HEK293 (cell line): Measurements from ENCODE around the gene PRCP.
A peak's percentile ranks its signal among the peaks of the same experiment; 100 is the strongest.

ENCODE experiments used
- BCL11B ChIP-seq: fragments of 450-650 bp; formaldehyde crosslinking; IDR thresholded peaks from 2 replicates; pipeline ENCODE4 v1.5.1; 2016; ENCODE audit warnings: low read depth, missing biosample characterization, missing genetic modification characterization
- FEZF1 ChIP-seq: fragments of 450-650 bp; formaldehyde crosslinking; IDR thresholded peaks from 2 replicates; pipeline ENCODE4 v1.5.1; 2016; ENCODE audit warnings: missing biosample characterization, missing genetic modification characterization
- GFI1B ChIP-seq: fragments of 450-650 bp; formaldehyde crosslinking; IDR thresholded peaks from 2 replicates; pipeline ENCODE4 v1.5.1; 2016; ENCODE audit warnings: missing biosample characterization, missing genetic modification characterization
- GLIS1 ChIP-seq: fragments of 450-650 bp; formaldehyde crosslinking; IDR thresholded peaks from 2 replicates; pipeline ENCODE4 v1.5.1; 2016; ENCODE audit warnings: missing biosample characterization, missing genetic modification characterization
- KLF10 ChIP-seq: fragments of 450-650 bp; IDR thresholded peaks from 2 replicates; pipeline ENCODE4 v1.5.1; 2018; ENCODE audit warnings: missing biosample characterization, mild to moderate bottlenecking, missing genetic modification characterization
- KLF9 ChIP-seq: fragments of 450-650 bp; formaldehyde crosslinking; IDR thresholded peaks from 2 replicates; pipeline ENCODE4 v1.5.1; 2016; ENCODE audit warnings: missing biosample characterization, missing genetic modification characterization, low read depth
- SALL2 ChIP-seq: fragments of 450-650 bp; formaldehyde crosslinking; IDR thresholded peaks from 2 replicates; pipeline ENCODE4 v1.5.0; 2017; ENCODE audit warnings: missing biosample characterization, mild to moderate bottlenecking, missing genetic modification characterization, borderline replicate concordance
- TRIM28 ChIP-seq: IDR thresholded peaks from 2 replicates; pipeline ENCODE4 v1.6.1; 2011; ENCODE audit warnings: low read length, control low read depth, borderline replicate concordance
- WT1 ChIP-seq: fragments of 450-650 bp; formaldehyde crosslinking; IDR thresholded peaks from 2 replicates; pipeline ENCODE4 v1.5.1; 2016; ENCODE audit warnings: missing biosample characterization, missing genetic modification characterization
- ZNF140 ChIP-seq: fragments of 450-650 bp; formaldehyde crosslinking; IDR thresholded peaks from 2 replicates; pipeline ENCODE4 v1.5.1; 2016; ENCODE audit warnings: missing biosample characterization, missing genetic modification characterization
- ZNF146 ChIP-seq: fragments of 450-650 bp; formaldehyde crosslinking; IDR thresholded peaks from 2 replicates; pipeline ENCODE4 v1.5.1; 2016; ENCODE audit warnings: missing biosample characterization, missing genetic modification characterization
- ZNF174 ChIP-seq: fragments of 450-650 bp; formaldehyde crosslinking; IDR thresholded peaks from 2 replicates; pipeline ENCODE4 v1.5.0; 2017; ENCODE audit warnings: missing biosample characterization, mild to moderate bottlenecking, missing genetic modification characterization
- ZNF266 ChIP-seq: fragments of 450-650 bp; formaldehyde crosslinking; IDR thresholded peaks from 2 replicates; pipeline ENCODE4 v1.5.1; 2016; ENCODE audit warnings: missing biosample characterization, missing genetic modification characterization, low read depth
- ZNF302 ChIP-seq: fragments of 450-650 bp; formaldehyde crosslinking; IDR thresholded peaks from 2 replicates; pipeline ENCODE4 v1.5.1; 2016; ENCODE audit warnings: missing biosample characterization, missing genetic modification characterization, low read depth
- ZNF335 ChIP-seq: fragments of 450-650 bp; formaldehyde crosslinking; conservative IDR thresholded peaks from 2 replicates; pipeline ENCODE4 v1.5.1; 2016; ENCODE audit warnings: missing biosample characterization, missing genetic modification characterization
- ZNF354C ChIP-seq: fragments of 450-650 bp; formaldehyde crosslinking; IDR thresholded peaks from 2 replicates; pipeline ENCODE4 v1.5.1; 2016; ENCODE audit warnings: missing biosample characterization, missing genetic modification characterization, low read depth, borderline replicate concordance
- ZNF391 ChIP-seq: fragments of 450-650 bp; formaldehyde crosslinking; IDR thresholded peaks from 2 replicates; pipeline ENCODE4 v1.5.1; 2016; ENCODE audit warnings: low read depth, missing biosample characterization, missing genetic modification characterization, borderline replicate concordance
- ZNF501 ChIP-seq: fragments of 450-650 bp; formaldehyde crosslinking; IDR thresholded peaks from 2 replicates; pipeline ENCODE4 v1.5.1; 2016; ENCODE audit warnings: missing biosample characterization, missing genetic modification characterization
- ZNF510 ChIP-seq: fragments of 450-650 bp; formaldehyde crosslinking; IDR thresholded peaks from 2 replicates; pipeline ENCODE4 v1.5.1; 2018; ENCODE audit warnings: mild to moderate bottlenecking, missing genetic modification characterization, missing biosample characterization; ENCODE audit not compliant: insufficient replicate concordance
- ZNF514 ChIP-seq: fragments of 450-650 bp; formaldehyde crosslinking; IDR thresholded peaks from 2 replicates; pipeline ENCODE4 v1.5.1; 2016; ENCODE audit warnings: missing biosample characterization, missing genetic modification characterization
- ZNF529 ChIP-seq: fragments of 450-650 bp; formaldehyde crosslinking; IDR thresholded peaks from 2 replicates; pipeline ENCODE4 v1.5.1; 2017; ENCODE audit warnings: missing genetic modification characterization, missing biosample characterization; ENCODE audit not compliant: insufficient replicate concordance
- ZNF530 ChIP-seq: fragments of 450-650 bp; formaldehyde crosslinking; IDR thresholded peaks from 2 replicates; pipeline ENCODE4 v1.5.1; 2016; ENCODE audit warnings: low read depth, missing biosample characterization, missing genetic modification characterization
- ZNF555 ChIP-seq: fragments of 450-650 bp; formaldehyde crosslinking; conservative IDR thresholded peaks from 2 replicates; pipeline ENCODE4 v1.5.1; 2017; ENCODE audit warnings: missing biosample characterization, mild to moderate bottlenecking, missing genetic modification characterization, inconsistent platforms
- ZNF560 ChIP-seq: fragments of 450-650 bp; formaldehyde crosslinking; IDR thresholded peaks from 2 replicates; pipeline ENCODE4 v1.5.1; 2017; ENCODE audit warnings: missing biosample characterization, missing genetic modification characterization, borderline replicate concordance
- ZNF610 ChIP-seq: fragments of 450-650 bp; formaldehyde crosslinking; IDR thresholded peaks from 2 replicates; pipeline ENCODE4 v1.5.1; 2016; ENCODE audit warnings: missing biosample characterization, missing genetic modification characterization, borderline replicate concordance
- ZNF664 ChIP-seq: fragments of 450-650 bp; formaldehyde crosslinking; IDR thresholded peaks from 2 replicates; pipeline ENCODE4 v1.5.1; 2016; ENCODE audit warnings: missing biosample characterization, missing genetic modification characterization
- ZNF677 ChIP-seq: fragments of 450-650 bp; IDR thresholded peaks from 2 replicates; pipeline ENCODE4 v1.5.0; 2018; ENCODE audit warnings: missing biosample characterization, mild to moderate bottlenecking, missing genetic modification characterization, moderate library complexity
- ZSCAN16 ChIP-seq: fragments of 450-650 bp; formaldehyde crosslinking; IDR thresholded peaks from 2 replicates; pipeline ENCODE4 v1.5.1; 2016; ENCODE audit warnings: missing biosample characterization, missing genetic modification characterization
- TF ChIP-seq, protein P1 (sequence below): fragments of 450-650 bp; formaldehyde crosslinking; IDR thresholded peaks from 2 replicates; pipeline ENCODE4 v1.5.1; 2016; ENCODE audit warnings: missing biosample characterization, missing genetic modification characterization
- TF ChIP-seq, protein P2 (sequence below): fragments of 450-650 bp; formaldehyde crosslinking; IDR thresholded peaks from 2 replicates; pipeline ENCODE4 v1.5.1; 2017; ENCODE audit warnings: missing biosample characterization, missing genetic modification characterization
- TF ChIP-seq, protein P3 (sequence below): fragments of 450-650 bp; formaldehyde crosslinking; IDR thresholded peaks from 2 replicates; pipeline ENCODE4 v1.5.1; 2016; ENCODE audit warnings: missing biosample characterization, missing genetic modification characterization
- TF ChIP-seq, protein P4 (sequence below): fragments of 450-650 bp; formaldehyde crosslinking; IDR thresholded peaks from 2 replicates; pipeline ENCODE4 v1.5.1; 2017; ENCODE audit warnings: missing biosample characterization, missing genetic modification characterization

Gene PRCP

DNA sequence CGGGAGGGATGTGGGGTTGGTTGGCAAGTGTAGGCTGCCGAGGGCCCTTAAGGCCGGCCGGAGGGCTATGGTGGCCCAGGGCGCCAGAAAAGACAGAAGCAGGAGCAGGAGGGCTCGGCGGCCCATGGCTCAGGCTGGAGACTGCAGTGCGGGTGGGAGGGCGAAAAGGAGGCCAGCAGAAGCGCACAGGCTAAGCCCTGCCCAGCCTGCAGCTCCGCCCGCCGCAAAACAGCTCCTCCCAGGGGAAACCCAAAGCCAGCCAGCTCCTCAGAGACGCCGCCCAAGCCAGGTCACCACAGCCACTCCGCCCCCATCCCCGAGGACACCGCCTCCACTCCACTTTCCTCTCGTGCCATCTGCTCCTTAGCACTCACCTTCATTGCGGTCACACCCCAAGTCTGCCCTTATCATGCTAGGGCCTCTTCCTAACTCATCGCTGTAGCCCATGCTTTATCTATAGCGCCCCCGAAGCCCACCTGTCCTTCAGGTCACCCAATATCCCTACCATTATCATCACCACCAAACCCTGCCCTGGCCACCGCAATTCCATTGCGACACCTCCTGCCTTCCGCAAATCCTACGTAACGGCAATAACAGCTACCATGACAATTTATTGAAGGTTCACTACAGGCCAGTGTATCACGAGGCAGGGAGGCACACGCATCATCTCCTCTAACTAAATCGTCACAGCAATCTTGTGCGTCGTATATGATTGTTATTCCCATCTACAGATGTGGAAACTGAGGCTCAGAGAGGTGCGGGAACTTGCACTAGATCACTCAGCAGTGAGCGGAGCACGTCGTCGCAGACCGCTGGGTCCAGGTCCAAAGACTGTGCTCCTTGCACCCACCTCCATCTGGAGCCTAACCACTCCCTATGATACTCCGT, at the start of gene PRCP (continued):
- TF ChIP-seq, protein P1, sequence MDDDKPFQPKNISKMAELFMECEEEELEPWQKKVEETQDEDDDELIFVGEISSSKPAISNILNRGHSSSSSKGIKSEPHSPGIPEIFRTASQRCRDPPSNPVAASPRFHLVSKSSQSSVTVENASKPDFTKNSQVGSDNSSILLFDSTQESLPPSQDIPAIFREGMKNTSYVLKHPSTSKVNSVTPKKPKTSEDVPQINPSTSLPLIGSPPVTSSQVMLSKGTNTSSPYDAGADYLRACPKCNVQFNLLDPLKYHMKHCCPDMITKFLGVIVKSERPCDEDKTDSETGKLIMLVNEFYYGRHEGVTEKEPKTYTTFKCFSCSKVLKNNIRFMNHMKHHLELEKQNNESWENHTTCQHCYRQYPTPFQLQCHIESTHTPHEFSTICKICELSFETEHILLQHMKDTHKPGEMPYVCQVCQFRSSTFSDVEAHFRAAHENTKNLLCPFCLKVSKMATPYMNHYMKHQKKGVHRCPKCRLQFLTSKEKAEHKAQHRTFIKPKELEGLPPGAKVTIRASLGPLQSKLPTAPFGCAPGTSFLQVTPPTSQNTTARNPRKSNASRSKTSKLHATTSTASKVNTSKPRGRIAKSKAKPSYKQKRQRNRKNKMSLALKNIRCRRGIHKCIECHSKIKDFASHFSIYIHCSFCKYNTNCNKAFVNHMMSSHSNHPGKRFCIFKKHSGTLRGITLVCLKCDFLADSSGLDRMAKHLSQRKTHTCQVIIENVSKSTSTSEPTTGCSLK (tag by site-specific recombination) = no peak
- no peak for TF ChIP-seq WT1 (tag by site-specific recombination)
- peak; percentile 83 for TF ChIP-seq KLF9 (tag by site-specific recombination)
- TF ChIP-seq ZNF664 (tag by site-specific recombination) = no peak
- TF ChIP-seq GFI1B (tag by site-specific recombination) = no peak
- peak; percentile 63; the same call in 1 of the 2 replicates for TF ChIP-seq ZNF391 (tag by site-specific recombination)
- no peak for TF ChIP-seq ZNF555
- no peak for TF ChIP-seq ZNF514 (tag by site-specific recombination)
- peak; percentile 79; the same call in 1 of the 2 replicates for TF ChIP-seq TRIM28
- no peak; the same call in 1 of the 2 replicates for TF ChIP-seq ZNF610 (tag by site-specific recombination)
- TF ChIP-seq ZNF146 = no peak
- no peak for TF ChIP-seq ZNF266 (tag by site-specific recombination)
- TF ChIP-seq ZNF560 = no peak
- TF ChIP-seq, protein P2, sequence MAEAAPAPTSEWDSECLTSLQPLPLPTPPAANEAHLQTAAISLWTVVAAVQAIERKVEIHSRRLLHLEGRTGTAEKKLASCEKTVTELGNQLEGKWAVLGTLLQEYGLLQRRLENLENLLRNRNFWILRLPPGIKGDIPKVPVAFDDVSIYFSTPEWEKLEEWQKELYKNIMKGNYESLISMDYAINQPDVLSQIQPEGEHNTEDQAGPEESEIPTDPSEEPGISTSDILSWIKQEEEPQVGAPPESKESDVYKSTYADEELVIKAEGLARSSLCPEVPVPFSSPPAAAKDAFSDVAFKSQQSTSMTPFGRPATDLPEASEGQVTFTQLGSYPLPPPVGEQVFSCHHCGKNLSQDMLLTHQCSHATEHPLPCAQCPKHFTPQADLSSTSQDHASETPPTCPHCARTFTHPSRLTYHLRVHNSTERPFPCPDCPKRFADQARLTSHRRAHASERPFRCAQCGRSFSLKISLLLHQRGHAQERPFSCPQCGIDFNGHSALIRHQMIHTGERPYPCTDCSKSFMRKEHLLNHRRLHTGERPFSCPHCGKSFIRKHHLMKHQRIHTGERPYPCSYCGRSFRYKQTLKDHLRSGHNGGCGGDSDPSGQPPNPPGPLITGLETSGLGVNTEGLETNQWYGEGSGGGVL (tag by site-specific recombination) = no peak
- TF ChIP-seq ZNF529 (tag by site-specific recombination) = no peak
- TF ChIP-seq ZNF354C (tag by site-specific recombination) = no peak
- TF ChIP-seq, protein P3, sequence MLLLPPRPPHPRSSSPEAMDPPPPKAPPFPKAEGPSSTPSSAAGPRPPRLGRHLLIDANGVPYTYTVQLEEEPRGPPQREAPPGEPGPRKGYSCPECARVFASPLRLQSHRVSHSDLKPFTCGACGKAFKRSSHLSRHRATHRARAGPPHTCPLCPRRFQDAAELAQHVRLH (tag by site-specific recombination) = no peak
- no peak for TF ChIP-seq SALL2 (tag by site-specific recombination)
- TF ChIP-seq, protein P4, sequence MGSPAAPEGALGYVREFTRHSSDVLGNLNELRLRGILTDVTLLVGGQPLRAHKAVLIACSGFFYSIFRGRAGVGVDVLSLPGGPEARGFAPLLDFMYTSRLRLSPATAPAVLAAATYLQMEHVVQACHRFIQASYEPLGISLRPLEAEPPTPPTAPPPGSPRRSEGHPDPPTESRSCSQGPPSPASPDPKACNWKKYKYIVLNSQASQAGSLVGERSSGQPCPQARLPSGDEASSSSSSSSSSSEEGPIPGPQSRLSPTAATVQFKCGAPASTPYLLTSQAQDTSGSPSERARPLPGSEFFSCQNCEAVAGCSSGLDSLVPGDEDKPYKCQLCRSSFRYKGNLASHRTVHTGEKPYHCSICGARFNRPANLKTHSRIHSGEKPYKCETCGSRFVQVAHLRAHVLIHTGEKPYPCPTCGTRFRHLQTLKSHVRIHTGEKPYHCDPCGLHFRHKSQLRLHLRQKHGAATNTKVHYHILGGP = no peak
- no peak for TF ChIP-seq FEZF1 (tag by site-specific recombination)
- TF ChIP-seq ZNF174 (tag by site-specific recombination) = no peak
- TF ChIP-seq ZSCAN16 (tag by site-specific recombination) = no peak
- TF ChIP-seq ZNF501 (tag by site-specific recombination) = peak; percentile 40; the same call in 1 of the 2 replicates
- no peak for TF ChIP-seq KLF10 (tag by site-specific recombination)
- TF ChIP-seq ZNF302 (tag by site-specific recombination) = no peak
- TF ChIP-seq ZNF335 (tag by site-specific recombination) = peak; percentile 81
- no peak for TF ChIP-seq ZNF510 (tag by site-specific recombination)
- TF ChIP-seq ZNF530 (tag by site-specific recombination) = no peak
- no peak for TF ChIP-seq ZNF677
- TF ChIP-seq ZNF140 = no peak
- peak; percentile 89 for TF ChIP-seq BCL11B (tag by site-specific recombination)
- TF ChIP-seq GLIS1 = peak; percentile 20; the same call in 1 of the 2 replicates
